Measurements from ENCODE around the gene CC2D1B. TPM values are rescaled to one million over a fixed set of nuclear protein-coding genes. Genes with fewer than 3 reads are reported as not detected.
A peak's percentile ranks its signal among the peaks of the same experiment; 100 is the strongest.

The CC2D1B gene
- total and polyA plus RNA-seq, 4 donors = 21.1 to 54.6 (median 34.8) TPM

DNA sequence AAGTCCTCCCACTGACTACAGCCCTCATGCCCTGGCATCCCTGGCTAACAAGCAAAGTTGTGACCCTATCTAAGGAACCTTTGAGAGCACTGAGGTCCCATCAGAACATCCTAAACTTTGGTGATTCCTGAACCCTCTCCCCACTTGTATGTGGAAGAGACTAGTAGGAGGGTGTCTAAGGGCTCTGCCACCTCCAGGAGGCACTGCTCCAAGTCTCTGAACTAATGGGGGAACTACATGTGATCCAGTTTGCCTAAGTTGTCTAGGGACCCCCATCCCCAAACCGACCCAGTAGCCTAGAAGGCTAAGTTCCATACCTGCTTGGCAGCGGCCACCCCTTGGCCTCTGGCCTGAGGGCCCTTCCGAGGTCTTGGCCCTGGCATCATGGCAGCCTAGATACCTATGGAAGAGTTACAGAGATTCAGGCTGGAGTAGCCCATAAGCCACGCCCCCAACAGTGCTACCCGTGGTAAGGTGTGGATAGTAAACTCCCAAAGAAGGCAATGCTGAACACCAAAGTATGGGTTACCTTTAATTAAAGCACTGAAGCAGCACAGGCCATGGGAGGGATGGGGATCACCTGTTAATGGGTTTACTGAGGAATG, 1.7 kb downstream of the CC2D1B start:
- 83 to 88% methylated on average over 5 of the region's 5 CpGs for WGBS, 2 donors
- peak overlapping the region in 1 of 2 donors; percentile 81 for H3K9ac ChIP-seq (ENCODE audit: insufficient read depth in 1 of 2, low read length in 2 of 2)
- no peaks in the 10 kb centered on the region for H3K9me3 ChIP-seq (ENCODE audit: control insufficient read depth in 4 of 4, insufficient read depth in 3 of 4, low read length in 3 of 4)
- TF ChIP-seq CTCF (IDR thresholded peaks at IDR 0.05; ENCODE audit: control extremely low read depth, extremely low read depth) = no peak
- no peak for DNase-seq
- peaks cover 0 to 15% (median 5%) of the 10 kb centered on the region in 5 donors for H3K4me1 ChIP-seq (ENCODE audit: control insufficient read depth in 5 of 5, insufficient read depth in 5 of 5, low read length in 5 of 5)
- H3K4me3 ChIP-seq = no peak overlapping the region
- peaks cover 18 to 31% (median 27%) of the 10 kb centered on the region in 4 donors for H3K36me3 ChIP-seq (ENCODE audit: control insufficient read depth in 4 of 4, insufficient read depth in 4 of 4, low read length in 4 of 4)
- peaks cover 0 to 6% (median 0%) of the 10 kb centered on the region in 3 donors for H3K27me3 ChIP-seq (ENCODE audit: control insufficient read depth in 3 of 3, insufficient read depth in 3 of 3, low read length in 2 of 3)
- peak overlapping the region in 1 of 2 donors; percentile 26 for H3K27ac ChIP-seq (ENCODE audit: low read depth in 1 of 2, low read length in 1 of 2)
- ATAC-seq (ENCODE audit: insufficient read depth, low FRiP score) = no peak

DNA sequence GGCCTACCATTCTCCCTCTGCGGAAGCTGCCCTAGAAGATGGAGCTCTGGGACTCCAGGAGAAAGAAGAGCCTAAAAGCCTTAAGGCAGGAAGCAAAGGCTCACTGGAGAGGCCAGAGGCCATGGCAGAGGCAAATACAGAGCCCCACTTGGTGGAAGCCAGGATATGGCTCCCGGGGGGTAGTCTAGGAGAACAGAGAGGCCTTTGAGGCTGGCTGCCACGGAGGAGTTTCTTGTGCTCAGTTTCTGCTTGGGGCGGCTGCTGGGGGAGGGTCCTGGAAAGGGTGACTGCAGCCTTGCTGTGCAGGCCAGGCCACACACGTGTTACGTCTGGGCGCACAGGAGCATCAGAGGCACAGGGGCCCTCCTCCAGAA, 5.4 kb downstream of the CC2D1B start:
- Histone ChIP-seq H3K36me3 (ENCODE audit: control insufficient read depth in 4 of 4, insufficient read depth in 4 of 4, low read length in 4 of 4) (peaks cover 43 to 68% (median 49%) of the 10 kb centered on the region in 4 donors), H3K4me3 (no peak overlapping the region), H3K4me1 (ENCODE audit: control insufficient read depth in 5 of 5, insufficient read depth in 5 of 5, low read length in 5 of 5) (peaks cover 0 to 11% (median 5%) of the 10 kb centered on the region in 5 donors), H3K9me3 (ENCODE audit: control insufficient read depth in 4 of 4, insufficient read depth in 3 of 4, low read length in 3 of 4) (no peaks in the 10 kb centered on the region), H3K27me3 (ENCODE audit: control insufficient read depth in 3 of 3, insufficient read depth in 3 of 3, low read length in 2 of 3) (no peaks in the 10 kb centered on the region), H3K9ac (ENCODE audit: insufficient read depth in 1 of 2, low read length in 2 of 2) (no peak overlapping the region), H3K27ac (ENCODE audit: low read depth in 1 of 2, low read length in 1 of 2) (no peak overlapping the region)
- no peak for TF ChIP-seq CTCF (IDR thresholded peaks at IDR 0.05; ENCODE audit: control extremely low read depth, extremely low read depth)
- DNase-seq (no peak), ATAC-seq (ENCODE audit: insufficient read depth, low FRiP score) (no peak)
- WGBS, 2 donors = 97 to 100% methylated on average over 6 to 7 of the region's 7 CpGs

GRCh38 chr1:52359676-52360594, 6.1 kb downstream of the CC2D1B start:
- peaks cover 43 to 74% (median 55%) of the 10 kb centered on the region in 4 donors for H3K36me3 ChIP-seq (ENCODE audit: control insufficient read depth in 4 of 4, insufficient read depth in 4 of 4, low read length in 4 of 4)
- peaks cover 0 to 6% (median 5%) of the 10 kb centered on the region in 5 donors for H3K4me1 ChIP-seq (ENCODE audit: control insufficient read depth in 5 of 5, insufficient read depth in 5 of 5, low read length in 5 of 5)
- no peak overlapping the region for H3K27ac ChIP-seq (ENCODE audit: low read depth in 1 of 2, low read length in 1 of 2)
- ATAC-seq (ENCODE audit: insufficient read depth, low FRiP score) (no peak), DNase-seq (no peak)
- no peaks in the 10 kb centered on the region for H3K27me3 ChIP-seq (ENCODE audit: control insufficient read depth in 3 of 3, insufficient read depth in 3 of 3, low read length in 2 of 3)
- TF ChIP-seq CTCF (IDR thresholded peaks at IDR 0.05; ENCODE audit: control extremely low read depth, extremely low read depth) = no peak
- no peak overlapping the region for H3K9ac ChIP-seq (ENCODE audit: insufficient read depth in 1 of 2, low read length in 2 of 2)
- no peak overlapping the region for H3K4me3 ChIP-seq
- no peaks in the 10 kb centered on the region for H3K9me3 ChIP-seq (ENCODE audit: control insufficient read depth in 4 of 4, insufficient read depth in 3 of 4, low read length in 3 of 4)
- WGBS, 2 donors = 96 to 98% methylated on average over 24 of the region's 24 CpGs

Data from lung (tissue), 12 donors.